Peyer's patch (tissue), 4 donors: ENCODE measurements around the gene IGFBP3. TPM values are rescaled to one million over a fixed set of nuclear protein-coding genes. Genes with fewer than 3 reads are reported as not detected.

Experiments used
- DNase-seq, 3 donors: peaks; one replicate each; pipeline ENCODE4 v3.0.0-alpha.2; 2017 to 2019
- H3K27ac ChIP-seq, 4 donors: fragments of 200-600 bp; sonication (generic); one replicate each; pipeline ENCODE4 v1.5.1; 2016 to 2019
- H3K27me3 ChIP-seq, 2 donors: fragments of 200-600 bp; sonication (generic); one replicate each; pipeline ENCODE4 v1.5.1; 2019
- H3K36me3 ChIP-seq, 3 donors: fragments of 200-600 bp; sonication (generic); one replicate each; pipeline ENCODE4 v1.5.1; 2016 to 2019
- H3K4me1 ChIP-seq, 4 donors: fragments of 200-600 bp; sonication (generic); one replicate each; pipeline ENCODE4 v1.5.1; 2016 to 2019
- H3K4me3 ChIP-seq, 4 donors: fragments of 200-600 bp; sonication (generic); 1 replicate in 3 of 4; 2 replicates in 1 of 4; pipeline ENCODE4 v1.5.1; 2016 to 2019; ENCODE audit warnings: mild to moderate bottlenecking in 1 of 4
- H3K9me3 ChIP-seq, 4 donors: fragments of 200-600 bp; sonication (generic); one replicate each; pipeline ENCODE4 v1.5.1; 2016 to 2019; ENCODE audit warnings: mild to moderate bottlenecking in 1 of 4
- POLR2A ChIP-seq, 2 donors: fragments of 450-650 bp; IDR thresholded peaks; one replicate each; pipeline ENCODE4 v1.5.1; 2017; ENCODE audit warnings: antibody characterized with exemption in 2 of 2, mild to moderate bottlenecking in 2 of 2, moderate library complexity in 2 of 2
- total RNA-seq, 4 donors: library from RNA; depleted of rRNA; stranded (reverse); fragments of >200 nt; gene quantifications; one replicate each; pipeline ENCODE4 v1.1.0, GENCODE V29; 2016
- TF ChIP-seq, protein P1 (sequence below), 6 experiments: fragments of 450-650 bp in 4 of 6; fragments of 200-600 bp in 2 of 6; sonication (generic) in 1 of 6; IDR thresholded peaks; one replicate each; pipeline ENCODE4 v1.5.1; 2017 to 2019; ENCODE audit warnings: antibody characterized with exemption in 6 of 6, mild to moderate bottlenecking in 3 of 6, moderate library complexity in 1 of 6

Gene IGFBP3
- total RNA-seq, 4 donors from 2014 or later, result 14.4 to 82.2 (median 35.1) TPM

DNA sequence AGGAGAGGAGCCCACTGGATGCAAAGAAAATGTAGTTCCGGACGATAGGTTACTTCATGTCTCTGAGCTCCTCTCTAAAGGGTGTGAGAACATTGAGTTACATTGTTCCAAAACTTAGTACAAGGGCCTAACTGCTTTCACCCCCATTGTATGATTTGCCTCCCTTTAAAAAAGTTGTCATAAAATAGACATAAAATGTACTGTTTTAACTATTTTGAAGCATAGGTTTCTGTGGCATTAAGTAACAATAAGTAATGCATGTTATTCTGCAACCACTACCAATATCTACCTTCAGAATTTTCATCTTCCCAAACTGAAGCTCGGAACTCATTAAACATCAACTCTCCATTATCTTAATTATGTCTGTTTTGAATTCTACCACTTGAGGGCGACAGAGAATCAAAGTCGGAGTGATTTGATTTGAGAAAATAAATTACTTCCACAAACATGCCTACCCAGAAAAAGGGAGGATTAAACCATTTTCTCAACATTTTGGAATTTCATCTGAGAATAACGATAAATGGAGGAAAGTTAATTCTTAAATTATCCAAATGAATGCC lies 30.1 kb downstream of the IGFBP3 start:
- H3K4me3 ChIP-seq, result no peak overlapping the region
- H3K27me3 ChIP-seq, result peaks cover 0 to 5% of the 10 kb centered on the region in 2 donors
- no peak overlapping the region for H3K27ac ChIP-seq
- H3K9me3 ChIP-seq, result no peaks in the 10 kb centered on the region
- TF ChIP-seq, protein P1, sequence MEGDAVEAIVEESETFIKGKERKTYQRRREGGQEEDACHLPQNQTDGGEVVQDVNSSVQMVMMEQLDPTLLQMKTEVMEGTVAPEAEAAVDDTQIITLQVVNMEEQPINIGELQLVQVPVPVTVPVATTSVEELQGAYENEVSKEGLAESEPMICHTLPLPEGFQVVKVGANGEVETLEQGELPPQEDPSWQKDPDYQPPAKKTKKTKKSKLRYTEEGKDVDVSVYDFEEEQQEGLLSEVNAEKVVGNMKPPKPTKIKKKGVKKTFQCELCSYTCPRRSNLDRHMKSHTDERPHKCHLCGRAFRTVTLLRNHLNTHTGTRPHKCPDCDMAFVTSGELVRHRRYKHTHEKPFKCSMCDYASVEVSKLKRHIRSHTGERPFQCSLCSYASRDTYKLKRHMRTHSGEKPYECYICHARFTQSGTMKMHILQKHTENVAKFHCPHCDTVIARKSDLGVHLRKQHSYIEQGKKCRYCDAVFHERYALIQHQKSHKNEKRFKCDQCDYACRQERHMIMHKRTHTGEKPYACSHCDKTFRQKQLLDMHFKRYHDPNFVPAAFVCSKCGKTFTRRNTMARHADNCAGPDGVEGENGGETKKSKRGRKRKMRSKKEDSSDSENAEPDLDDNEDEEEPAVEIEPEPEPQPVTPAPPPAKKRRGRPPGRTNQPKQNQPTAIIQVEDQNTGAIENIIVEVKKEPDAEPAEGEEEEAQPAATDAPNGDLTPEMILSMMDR (IDR thresholded peaks at IDR 0.05), result peak in 5 of 6 experiments; percentile 18 to 68 (median 63)
- TF ChIP-seq POLR2A (IDR thresholded peaks at IDR 0.05), result no peak
- H3K36me3 ChIP-seq, result no peaks in the 10 kb centered on the region
- no peak for DNase-seq
- H3K4me1 ChIP-seq, result peaks cover 0 to 13% (median 0%) of the 10 kb centered on the region in 4 donors

DNA sequence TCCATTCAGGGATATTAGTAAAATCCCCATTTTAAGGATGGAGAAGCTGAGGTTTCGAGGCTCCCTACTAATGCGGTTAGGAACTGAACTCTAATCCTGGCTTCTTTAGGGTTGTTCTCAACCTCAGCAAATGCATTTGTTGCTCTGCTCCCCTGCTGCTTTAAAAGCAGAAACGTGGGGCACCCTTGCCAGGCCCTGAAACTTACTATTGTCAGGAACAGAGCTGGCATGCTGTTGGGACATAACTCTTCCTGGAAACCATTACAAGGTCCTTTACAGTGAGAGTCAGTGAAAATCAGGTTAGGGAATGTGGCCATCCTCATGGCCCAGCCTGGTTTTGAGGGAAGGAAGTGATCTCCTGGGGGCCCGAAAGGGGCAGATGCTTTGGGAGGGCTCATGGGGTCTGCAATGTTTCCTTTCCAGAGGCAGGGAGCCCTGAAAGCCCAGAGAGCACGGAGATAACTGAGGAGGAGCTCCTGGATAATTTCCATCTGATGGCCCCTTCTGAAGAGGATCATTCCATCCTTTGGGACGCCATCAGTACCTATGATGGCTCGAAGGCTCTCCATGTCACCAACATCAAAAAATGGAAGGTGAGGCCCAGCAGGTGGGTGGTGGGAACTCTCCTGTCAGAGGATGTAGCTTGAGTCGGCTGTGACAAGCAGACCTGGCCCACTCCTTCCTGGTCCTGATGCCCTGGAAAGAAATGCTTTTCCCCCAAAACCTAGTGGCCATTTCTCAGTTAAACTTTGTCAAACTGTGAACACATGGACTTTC lies 30.8 kb downstream of the IGFBP3 start:
- peaks cover 0 to 13% (median 0%) of the 10 kb centered on the region in 4 donors for H3K4me1 ChIP-seq
- no peak for DNase-seq
- peaks cover 0 to 5% of the 10 kb centered on the region in 2 donors for H3K27me3 ChIP-seq
- H3K4me3 ChIP-seq, result no peak overlapping the region
- no peaks in the 10 kb centered on the region for H3K36me3 ChIP-seq
- no peaks in the 10 kb centered on the region for H3K9me3 ChIP-seq
- no peak for TF ChIP-seq POLR2A (IDR thresholded peaks at IDR 0.05)
- TF ChIP-seq, protein P1 (IDR thresholded peaks at IDR 0.05), result no peak
- H3K27ac ChIP-seq, result no peak overlapping the region

DNA sequence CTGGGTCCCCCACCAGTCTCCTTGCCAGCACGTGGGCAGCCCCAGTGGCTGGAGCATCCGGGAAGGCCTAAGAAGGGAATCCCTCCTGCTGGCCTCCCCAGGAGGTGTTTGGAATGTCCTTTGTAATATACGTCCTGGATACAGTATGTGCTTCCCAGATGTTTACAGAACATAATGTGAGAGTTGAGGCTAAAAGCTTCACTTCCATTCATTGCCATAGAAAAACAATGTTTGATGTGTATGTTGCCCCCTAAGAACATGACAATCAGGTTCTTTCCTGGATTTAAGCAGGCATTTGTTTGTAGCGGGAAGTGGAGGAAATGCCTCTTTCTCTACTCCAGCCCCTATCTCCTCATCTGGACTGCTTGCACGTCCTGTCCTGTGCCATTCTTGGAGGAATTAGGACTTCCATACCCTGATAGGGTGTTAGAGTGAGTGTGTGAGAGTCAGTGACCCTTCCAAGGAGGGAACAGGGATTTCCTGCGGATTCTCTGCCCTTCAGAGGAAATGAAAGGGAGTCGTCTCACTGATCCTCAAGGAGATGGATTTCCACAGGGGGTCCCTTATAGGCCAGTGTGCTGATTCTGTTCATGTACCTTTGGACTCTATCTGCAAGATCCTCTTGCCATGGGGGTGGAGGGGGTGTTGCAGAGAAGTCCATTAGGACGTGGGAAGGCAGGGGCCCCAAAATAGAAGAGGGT lies 31.6 kb downstream of the IGFBP3 start:
- peaks cover 0 to 13% (median 0%) of the 10 kb centered on the region in 4 donors for H3K4me1 ChIP-seq
- DNase-seq, result no peak
- no peak overlapping the region for H3K27ac ChIP-seq
- peaks cover 0 to 5% of the 10 kb centered on the region in 2 donors for H3K27me3 ChIP-seq
- TF ChIP-seq, protein P1 (IDR thresholded peaks at IDR 0.05), result no peak
- TF ChIP-seq POLR2A (IDR thresholded peaks at IDR 0.05), result no peak
- H3K36me3 ChIP-seq, result no peaks in the 10 kb centered on the region
- H3K4me3 ChIP-seq, result peak overlapping the region in 1 of 4 donors; percentile 35
- no peaks in the 10 kb centered on the region for H3K9me3 ChIP-seq

DNA sequence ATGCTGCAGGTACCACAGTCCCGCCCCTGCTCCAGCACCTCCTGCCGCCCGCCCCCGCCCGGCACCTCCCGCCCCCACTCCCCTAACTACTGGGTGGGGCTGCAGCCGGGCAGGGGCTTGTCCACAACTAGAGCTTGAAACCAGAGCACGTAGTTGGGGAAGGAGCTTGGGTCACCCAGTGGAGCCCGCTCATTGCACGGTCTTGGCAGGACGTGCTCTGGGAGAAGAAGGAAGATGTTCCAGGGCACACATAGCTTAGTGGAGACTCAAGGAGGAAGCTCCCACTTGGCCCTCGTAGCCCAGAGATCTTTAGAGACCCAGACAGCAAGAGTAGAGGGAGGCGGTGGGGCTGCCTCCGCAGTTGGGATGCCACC lies 32.1 kb downstream of the IGFBP3 start:
- peak overlapping the region in 2 of 4 donors; percentile 35 to 36 for H3K4me3 ChIP-seq
- TF ChIP-seq, protein P1 (IDR thresholded peaks at IDR 0.05), result no peak
- TF ChIP-seq POLR2A (IDR thresholded peaks at IDR 0.05), result no peak
- H3K27me3 ChIP-seq, result peaks cover 0 to 5% of the 10 kb centered on the region in 2 donors

DNA sequence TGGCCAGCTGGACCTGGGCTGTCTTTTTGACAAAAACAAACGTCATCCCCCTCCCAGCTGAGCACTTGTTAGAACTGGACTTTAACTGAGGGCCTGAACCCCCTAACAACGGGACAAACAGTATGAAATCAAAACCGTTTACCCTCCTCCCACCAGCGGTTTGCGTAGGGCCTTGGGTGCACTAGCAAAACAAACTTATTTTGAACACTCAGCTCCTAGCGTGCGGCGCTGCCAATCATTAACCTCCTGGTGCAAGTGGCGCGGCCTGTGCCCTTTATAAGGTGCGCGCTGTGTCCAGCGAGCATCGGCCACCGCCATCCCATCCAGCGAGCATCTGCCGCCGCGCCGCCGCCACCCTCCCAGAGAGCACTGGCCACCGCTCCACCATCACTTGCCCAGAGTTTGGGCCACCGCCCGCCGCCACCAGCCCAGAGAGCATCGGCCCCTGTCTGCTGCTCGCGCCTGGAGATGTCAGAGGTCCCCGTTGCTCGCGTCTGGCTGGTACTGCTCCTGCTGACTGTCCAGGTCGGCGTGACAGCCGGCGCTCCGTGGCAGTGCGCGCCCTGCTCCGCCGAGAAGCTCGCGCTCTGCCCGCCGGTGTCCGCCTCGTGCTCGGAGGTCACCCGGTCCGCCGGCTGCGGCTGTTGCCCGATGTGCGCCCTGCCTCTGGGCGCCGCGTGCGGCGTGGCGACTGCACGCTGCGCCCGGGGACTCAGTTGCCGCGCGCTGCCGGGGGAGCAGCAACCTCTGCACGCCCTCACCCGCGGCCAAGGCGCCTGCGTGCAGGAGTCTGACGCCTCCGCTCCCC lies 32.7 kb downstream of the IGFBP3 start, which contains the start of gene IGFBP1:
IGFBP1 (plus strand) TSS at position 304 of the 808 bp plus-strand sequence; CDS start at position 469, 165 bp downstream.
- no peak for DNase-seq
- H3K9me3 ChIP-seq, result no peaks in the 10 kb centered on the region
- peaks cover 0 to 5% of the 10 kb centered on the region in 2 donors for H3K27me3 ChIP-seq

More for the DNA sequence above, 32.1 kb downstream of the IGFBP3 start:
- DNase-seq, result no peak
- H3K36me3 ChIP-seq, result no peaks in the 10 kb centered on the region
- H3K9me3 ChIP-seq, result no peaks in the 10 kb centered on the region
- H3K4me1 ChIP-seq, result peaks cover 0 to 13% (median 0%) of the 10 kb centered on the region in 4 donors
- no peak overlapping the region for H3K27ac ChIP-seq

More for the DNA sequence above, 32.7 kb downstream of the IGFBP3 start, which contains the start of gene IGFBP1:
- Histone ChIP-seq H3K27ac (no peak within 1 kb of the TSS), H3K36me3 (no peaks in the 10 kb centered on the region), H3K4me1 (peaks cover 0 to 13% (median 0%) of the 10 kb centered on the region in 4 donors), H3K4me3 (peak within 1 kb of the TSS in 2 of 4 donors; percentile 35 to 36)
- no peak for TF ChIP-seq POLR2A (IDR thresholded peaks at IDR 0.05)
- TF ChIP-seq, protein P1 (IDR thresholded peaks at IDR 0.05), result no peak
